ENCODE measurements around the gene CBFA2T2.
"Not testable (repeated sequence)": the region's sequence is repeated elsewhere in the genome, so short reads cannot be mapped to it uniquely, and the experiment has no call there.

CBFA2T2 gene

DNA sequence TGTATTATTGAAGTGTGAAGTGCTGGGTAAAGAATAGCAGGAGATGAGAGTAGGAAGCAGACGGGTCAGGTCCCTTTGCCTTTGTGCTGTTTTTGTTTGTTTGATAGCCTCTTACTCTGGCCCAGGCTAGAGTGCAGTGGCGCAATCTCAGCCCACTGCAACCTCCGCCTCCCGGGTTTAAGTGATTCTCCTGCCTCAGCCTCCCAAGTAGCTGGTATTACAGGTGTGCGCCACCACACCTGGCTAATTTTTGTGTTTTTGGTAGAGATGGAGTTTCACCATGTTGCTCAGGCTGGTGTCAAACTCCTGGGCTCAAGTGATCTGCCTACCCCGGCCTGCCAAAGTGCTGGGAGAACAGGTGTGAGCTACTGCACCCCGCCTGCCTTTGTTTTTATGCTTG is 18.1 kb downstream of the CBFA2T2 start:
- not testable (repeated sequence) for DNase-seq

DNA sequence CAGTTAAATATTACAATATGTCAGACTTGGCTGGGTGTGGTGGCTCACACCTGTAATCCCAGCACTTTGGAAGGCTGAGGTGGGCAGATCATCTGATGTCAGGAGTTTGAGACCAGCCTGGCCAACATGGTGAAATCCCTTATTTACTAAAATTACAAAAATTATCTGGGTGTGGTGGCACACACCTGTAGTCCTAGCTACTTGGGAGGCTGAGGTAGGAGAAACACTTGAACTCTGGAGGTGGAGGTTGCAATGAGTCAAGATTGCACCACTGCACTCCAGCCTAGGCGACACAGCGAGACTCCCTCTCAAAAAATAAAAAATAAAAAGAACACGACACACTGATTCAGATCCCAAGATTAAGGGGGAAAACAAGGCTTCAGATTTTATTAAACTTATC is 19.2 kb downstream of the CBFA2T2 start:
- not testable (repeated sequence) for DNase-seq

DNA sequence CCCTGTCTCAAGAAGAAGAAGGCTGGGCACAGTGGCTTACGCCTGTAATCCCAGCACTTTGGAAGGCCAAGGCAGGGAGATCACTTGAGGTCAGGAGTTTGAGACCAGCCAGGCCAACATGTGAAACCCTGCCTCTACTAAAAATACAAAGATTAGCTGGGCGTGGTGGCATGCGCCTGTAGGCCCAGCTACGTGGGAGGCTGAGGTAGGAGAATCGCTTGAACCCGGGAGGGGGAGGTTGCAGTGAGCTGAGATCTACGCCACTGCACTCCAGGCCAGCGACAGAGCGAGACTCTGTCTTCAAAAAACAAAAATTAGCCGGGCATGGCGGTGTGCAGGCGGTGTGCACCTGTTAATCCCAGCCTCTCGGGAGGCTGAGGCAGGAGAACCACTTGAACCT is 22.0 kb downstream of the CBFA2T2 start:
- not testable (repeated sequence) for DNase-seq

DNA sequence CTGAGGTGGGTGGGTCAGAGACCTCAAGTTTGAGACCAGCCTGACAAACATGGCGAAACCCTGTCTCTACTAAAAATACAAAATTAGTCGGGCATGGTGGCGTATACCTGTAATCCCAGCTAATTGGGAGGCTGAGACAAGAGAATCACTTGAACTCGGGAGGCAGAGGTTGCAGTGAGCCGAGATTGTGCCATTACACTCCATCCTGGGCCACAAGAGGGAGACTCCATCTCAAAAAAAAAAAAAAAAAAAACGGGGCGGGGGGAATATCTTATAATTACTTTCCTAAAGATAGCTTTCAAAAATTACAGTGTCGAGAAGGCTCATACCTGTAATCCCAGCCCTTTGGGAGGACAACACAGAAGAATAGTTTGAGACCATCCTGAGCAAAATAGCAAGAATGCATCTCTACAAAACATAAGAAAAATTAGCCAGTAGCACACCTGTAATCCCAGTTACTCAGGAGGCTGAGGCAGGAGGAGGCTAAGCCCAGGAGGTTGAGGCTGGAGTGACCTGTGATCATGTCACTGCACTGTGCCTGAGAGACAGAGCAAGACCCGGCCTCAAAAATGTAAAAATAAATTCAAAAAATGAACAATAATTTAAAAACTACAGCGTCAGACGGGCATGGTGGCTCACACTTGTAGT is 25.8 kb downstream of the CBFA2T2 start:
- DNase-seq: no peak

DNA sequence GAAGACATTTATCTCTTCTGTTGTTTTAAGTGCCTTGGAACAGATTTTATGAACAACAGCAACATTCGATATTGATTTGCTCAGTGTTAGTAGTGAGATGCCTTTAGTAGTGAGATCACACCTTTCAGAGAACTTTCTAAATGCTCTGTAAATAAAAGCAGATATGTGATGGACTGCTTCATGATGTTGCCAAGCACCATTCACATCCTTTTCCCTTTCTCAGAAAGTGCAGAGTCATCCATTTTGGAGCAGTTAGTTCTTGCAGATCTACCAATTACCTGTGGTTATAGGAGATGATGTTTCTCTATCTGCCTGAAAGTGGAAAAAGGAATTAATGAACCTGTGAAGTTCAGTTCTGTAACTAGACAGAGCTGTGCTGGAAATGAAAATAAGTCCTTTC is 27.0 kb downstream of the CBFA2T2 start:
- DNase-seq: no peak

DNA sequence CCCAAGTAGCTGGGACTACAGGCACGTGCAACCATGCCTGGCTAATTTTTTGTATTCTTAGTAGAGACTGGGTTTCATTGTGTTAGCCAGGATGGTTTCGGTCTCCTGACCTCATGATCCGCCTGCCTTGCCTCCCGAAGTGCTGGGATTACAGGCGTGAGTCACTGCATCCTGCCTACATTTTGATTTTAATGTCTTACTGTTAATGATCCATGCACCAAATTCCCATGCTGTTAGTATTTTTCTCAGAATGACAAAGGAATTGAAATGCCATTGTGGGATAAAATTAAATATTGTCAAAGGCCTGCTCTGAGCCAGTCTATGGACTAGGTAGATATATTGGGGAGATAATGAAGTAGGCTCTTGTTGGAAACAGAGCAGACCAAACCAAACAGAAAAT is 28.2 kb downstream of the CBFA2T2 start:
- DNase-seq: no peak

DNA sequence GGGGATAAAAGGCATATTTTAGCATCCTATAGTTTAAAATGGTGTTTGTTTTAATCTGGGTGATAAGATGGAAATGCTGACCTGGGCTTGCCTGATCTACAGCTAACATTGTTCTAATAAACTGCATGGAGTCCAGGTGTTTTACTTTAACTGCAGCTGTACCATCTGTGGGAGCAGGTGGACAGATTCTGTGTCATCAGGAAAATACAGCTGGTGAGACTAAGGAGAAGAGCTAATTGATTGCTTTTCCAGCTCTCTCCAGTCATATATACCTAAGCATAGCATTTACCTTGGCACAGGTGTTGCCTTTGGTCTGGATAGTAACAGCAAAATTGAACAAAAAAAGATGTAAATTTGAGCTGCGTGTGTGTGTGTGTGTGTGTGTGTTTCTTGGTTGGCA is 31.6 kb downstream of the CBFA2T2 start:
- DNase-seq: peak; percentile 71

DNA sequence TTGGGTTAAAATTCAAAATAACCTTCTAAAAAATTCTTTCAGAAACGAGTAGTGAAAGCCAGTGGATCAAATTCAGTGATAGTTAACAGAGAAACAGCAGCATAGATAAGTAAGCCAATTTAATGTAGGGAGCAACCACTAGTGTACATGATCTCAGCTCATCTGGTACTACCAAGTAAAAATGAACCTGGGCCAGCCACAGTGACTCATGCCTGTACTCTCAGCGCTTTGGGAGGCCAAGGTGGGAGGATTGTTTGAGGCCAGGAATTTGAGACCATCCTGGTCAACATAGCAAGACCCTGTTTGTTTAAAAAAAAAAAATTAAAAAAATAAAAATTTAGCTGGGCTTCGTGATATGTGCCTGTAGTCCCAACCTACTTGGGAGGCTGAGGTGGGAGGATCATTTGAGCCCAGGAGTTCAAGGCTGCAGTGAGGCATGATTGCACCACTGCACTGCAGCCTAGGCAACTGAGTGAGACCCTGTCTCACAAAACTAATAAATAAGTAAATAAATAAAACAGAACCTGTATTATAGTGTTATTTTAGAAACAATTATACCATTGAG is 32.4 kb downstream of the CBFA2T2 start:
- no peak for DNase-seq

DNA sequence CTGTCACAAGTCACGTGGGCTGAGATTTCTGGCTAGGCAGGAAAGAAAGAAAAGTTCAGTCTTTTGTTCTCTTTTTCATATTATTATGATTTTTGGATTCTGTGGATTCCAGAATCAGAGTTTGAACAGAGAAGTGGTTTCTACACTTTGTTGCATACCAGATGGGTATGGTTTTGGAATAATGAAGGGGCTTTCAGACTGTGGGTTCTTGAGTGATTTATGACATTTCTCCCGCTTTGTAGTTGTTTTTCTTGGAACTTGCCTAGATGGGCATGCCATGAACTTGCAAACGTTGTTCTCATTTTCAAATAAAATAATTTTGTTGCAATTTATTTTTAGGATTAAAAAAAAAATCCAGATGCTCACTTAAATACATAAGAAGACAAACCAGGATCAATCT is 34.4 kb downstream of the CBFA2T2 start:
- no peak for DNase-seq

DNA sequence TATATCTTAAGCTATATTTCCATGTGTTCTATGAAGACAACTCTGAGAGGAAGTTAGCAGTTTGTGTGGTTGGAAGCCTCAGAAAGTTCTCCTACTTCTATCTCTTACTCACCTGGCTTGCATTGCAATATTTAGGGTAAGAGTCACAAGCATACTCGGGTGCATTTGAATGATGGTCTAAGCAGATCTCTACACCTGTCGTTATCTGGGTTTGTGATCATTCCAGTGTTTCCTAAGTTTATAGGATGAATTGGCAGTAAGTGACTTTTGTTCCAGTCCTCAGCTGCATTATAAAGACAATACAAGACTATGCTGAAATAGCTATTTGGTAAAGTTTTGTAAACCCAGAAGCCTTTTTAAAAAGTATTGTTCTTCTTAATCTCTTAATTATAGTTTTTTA is 36.9 kb downstream of the CBFA2T2 start:
- no peak for DNase-seq

DNA sequence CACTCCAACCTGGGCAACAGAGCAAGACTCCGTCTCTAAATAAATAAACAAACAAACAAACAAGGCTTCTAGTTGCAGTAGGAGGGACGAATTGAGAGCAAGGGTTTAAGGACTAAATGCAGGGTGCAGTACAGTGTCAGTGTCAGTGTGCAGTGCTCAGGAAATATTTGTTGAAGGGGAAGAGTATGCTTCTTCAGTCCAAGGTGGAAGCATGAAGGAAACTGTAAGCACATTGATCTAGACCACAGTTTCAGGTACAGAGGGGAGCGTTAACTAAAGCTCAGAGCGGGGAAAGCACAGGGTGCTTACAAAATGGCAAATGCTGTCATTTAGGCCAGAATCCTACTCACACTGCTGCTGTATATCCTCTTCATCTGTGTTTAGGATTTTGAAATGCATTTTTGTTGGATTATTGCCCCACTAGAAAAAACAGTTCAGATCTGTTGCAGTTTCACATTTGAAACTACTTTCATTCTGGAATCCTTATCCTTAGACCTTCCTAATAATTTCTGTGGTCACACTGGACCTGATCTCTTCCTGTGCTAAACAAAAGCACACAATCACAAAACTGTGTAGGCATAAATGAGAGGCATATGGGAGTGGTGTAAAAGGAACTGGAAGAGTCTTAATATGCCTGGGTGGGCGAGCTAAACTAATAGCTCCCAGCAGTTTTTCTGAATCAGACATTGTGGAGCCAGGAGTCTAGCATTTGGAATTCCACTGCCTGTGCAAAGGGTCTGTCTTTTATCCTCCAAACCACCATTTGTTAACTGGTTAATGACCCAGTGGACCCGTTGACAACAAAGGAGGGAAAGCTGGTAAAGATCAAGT is 41.4 kb downstream of the CBFA2T2 start:
- no peak for DNase-seq

DNA sequence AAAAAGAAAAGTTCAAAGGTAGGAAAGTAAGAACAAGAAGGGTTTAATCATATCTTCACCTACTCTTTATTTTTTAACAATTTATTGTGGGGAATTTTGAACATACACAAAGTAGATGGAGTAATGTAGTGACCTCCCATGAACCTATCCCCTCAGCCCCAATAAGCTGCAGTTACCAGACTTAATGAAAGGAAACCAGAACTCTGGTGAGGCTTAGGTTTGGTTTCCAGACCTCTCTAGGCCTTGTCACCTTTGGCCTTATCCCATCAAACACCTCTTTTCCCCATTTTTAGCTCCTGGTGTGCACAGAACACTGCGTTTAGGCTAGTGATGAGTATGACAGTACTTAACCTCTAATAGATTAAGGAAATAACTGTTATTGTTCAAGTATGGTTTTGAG is 42.0 kb downstream of the CBFA2T2 start:
- no peak for DNase-seq

DNA sequence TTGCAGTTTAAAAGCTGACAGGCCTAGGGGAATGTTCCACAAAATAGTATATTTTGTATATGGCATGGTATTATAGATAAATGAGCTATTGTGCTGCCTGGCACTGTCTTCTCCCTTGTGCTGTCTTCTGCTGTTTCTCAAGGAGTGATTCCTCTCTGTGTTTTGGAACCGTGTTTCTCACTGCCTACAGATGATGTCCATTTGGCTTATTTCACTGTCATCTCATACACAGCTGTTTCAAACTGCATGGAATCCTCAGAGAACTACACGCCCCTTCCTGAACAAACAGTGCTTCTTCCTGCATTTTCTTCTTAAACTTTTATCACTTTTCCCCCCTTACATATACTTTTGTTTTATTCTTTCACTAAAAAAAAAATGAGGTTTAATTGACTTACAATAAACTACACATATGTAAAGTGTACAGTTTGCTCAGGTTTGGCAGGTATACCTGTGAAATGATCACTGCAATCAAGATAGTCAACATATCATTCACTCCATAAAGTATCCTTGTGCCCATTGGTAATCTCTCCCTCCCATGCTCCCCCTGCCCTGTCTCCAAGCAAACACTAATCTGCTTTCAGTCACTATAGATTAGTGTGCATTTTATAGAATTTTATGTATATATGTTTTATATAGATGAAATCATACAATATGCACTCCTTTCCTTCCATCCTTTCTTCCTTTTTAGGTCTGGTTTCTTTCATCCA is 43.0 kb downstream of the CBFA2T2 start:
- DNase-seq: no peak

DNA sequence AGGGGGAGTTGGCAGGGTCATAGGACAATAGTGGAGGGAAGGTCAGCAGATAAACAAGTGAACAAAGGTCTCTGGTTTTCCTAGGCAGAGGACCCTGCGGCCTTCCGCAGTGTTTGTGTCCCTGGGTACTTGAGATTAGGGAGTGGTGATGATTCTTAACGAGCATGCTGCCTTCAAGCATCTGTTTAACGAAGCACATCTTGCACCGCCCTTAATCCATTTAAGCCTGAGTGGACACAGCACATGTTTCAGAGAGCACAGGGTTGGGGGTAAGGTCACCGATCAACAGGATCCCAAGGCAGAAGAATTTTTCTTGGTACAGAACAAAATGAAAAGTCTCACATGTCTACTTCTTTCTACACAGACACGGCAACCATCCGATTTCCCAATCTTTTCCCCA is 45.8 kb downstream of the CBFA2T2 start:
- DNase-seq: not testable (repeated sequence)

DNA sequence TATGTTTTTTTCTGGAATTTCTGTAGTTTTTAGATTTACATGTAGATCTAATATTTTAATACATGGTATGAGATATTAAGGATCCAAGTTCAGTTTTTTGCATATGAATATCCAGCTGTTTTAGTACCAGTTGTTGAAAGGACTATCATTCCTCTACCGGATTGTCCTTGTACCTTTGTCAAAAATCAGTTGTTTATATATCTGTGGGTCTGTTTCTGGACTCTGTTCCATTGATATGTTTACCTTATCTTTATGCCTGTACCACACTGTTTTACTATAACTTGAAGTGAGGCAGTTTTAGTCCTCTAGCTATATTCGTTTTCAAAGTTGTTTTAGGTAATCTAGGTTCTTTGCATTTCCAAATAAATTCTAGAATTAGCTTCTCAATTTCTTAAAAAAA is 47.7 kb downstream of the CBFA2T2 start:
- DNase-seq: no peak

DNA sequence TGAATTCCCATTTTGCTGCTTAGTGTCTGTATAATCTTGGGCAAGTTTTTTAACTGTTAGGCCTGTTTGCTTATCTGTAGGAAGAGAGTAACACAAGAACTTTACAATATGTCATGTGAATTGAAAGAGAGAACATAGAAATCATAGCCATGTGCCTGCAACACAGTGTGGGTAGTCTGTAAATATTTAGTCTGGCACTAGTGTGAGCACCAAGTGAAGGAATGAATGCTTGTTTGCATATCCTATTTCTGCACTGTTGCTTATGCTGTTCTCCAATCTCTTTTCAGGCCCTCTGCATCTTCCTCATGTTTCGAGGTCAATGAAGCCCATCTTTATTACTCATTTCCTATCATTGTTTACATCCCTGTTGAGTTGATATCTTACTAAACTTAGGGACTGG is 49.2 kb downstream of the CBFA2T2 start:
- no peak for DNase-seq

DNA sequence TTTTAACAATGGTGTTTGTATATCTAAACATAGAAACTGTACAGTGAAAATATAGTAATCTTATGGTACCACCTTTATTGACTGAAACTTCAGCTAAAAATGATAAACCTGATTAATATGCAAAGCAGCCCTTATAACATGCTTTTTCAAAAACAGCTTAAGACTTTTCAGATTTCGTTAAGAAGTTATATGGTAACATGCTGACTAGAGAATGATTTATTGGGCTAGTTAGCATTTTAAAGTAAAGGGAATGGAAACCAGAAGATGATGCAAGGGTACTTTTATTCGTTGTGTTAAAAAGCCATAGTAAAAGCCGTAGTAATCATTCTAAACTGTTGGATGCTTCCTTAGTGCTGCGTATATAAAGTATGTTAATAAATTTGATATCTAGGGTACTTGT is 50.5 kb downstream of the CBFA2T2 start:
- DNase-seq: no peak

DNA sequence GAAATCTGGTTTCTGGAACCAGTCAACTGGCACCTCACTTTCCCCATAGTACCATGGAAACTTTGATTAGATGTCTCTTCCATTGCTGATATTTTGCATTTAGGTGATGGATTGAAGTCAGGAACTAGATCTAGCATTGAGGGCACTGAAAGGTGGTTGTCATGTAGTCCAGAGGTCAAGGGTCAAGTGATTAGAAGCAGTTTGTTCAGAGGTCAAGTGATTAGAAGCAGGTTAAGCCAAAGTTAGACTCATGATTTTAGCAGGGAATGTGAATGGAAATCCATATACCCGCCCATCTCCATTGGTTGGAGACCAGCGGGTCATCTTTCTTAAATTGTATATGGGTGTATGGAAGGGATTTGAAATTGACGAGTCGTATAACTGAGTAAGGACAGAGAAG is 51.2 kb downstream of the CBFA2T2 start:
- no peak for DNase-seq

DNA sequence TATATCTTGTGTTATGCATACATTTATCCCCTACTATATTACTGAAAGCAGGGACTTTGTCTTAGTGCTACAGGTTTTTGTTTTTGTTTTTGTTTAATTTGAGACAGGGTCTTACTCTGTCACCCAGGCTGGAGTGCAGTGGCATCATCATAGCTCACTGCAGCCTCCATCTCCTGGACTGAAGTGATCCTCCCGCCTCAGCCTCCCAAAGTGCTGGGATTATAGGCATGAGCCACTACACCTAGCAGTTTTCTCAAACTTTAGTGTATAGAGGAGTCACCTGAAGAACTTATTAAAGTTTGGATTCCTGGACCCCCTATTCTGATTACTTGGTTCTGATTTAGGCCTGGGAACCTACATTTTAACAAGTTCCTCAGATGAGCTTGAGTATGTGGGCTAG is 51.9 kb downstream of the CBFA2T2 start:
- DNase-seq: no peak

DNA sequence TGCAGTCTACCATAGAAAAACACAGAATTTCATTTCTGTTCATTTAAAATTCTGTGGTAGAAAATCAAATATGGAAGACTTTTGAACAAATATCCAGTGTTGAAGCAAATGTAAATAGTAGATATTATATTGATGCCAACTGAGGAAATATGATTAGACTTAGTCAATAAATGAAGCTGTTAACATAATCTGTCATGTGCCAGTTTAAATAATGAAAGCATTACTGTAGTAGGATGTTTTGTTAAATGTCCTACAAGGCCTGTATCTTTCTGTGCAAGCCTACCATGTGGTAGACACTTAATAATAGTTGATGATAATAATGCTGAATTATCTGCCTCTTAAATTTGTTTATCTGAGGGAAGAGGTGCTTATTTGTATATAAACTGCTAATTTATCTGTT is 55.9 kb downstream of the CBFA2T2 start:
- DNase-seq: no peak

DNA sequence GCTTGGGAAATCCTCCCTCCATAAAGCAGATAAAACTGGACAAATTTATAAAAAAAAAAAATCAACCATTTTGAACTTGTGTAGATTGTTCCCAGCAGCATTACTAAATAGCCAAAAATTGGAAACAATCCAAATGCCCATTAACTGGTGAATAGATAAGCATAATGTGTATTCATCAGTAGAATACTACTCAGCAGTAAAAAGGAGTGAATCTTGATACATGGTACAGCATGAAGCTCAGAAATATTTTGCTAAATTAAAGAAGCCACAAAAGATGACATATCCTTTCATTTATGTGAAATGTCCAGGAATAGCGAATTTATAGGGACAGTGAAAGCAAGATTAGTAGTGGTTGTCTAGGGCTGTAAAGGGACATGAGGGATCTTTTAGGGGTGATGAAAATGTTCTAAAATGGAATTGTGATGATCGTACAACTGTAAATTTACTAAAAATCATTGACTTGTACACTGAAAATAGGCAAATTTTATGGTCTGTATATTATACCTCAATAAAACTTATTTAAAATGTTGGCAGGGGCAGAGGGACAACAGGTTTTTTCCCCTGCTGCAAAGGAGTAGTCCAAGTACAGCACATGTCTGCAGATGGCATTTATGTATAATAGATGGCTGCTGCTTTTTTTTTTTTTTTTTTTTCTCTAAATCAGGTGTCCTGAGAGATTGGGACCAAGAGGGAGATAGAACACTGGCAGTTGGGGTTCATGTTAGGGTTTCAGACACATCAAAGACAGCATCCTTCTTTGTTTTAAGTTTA is 59.5 kb downstream of the CBFA2T2 start:
- DNase-seq: no peak

DNA sequence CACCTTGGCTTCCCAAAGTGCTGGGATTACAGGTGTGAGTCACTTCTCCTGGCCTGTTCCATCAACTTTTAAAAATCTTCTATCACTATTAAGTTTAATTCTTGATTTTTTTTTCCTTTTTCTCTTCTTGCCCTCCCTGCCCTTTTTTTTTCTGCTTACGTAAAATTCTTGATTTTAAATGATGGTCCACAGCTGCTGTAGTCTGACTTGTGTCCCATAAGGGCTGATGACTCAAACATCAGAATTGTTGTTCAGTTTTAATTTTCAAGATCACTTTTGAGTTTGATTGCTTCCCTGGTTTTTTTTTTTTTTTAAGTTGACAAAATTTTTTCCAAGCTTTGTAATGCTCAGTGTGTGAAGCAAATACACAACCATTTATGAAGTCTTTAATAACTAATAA is 61.9 kb downstream of the CBFA2T2 start:
- DNase-seq: no peak

DNA sequence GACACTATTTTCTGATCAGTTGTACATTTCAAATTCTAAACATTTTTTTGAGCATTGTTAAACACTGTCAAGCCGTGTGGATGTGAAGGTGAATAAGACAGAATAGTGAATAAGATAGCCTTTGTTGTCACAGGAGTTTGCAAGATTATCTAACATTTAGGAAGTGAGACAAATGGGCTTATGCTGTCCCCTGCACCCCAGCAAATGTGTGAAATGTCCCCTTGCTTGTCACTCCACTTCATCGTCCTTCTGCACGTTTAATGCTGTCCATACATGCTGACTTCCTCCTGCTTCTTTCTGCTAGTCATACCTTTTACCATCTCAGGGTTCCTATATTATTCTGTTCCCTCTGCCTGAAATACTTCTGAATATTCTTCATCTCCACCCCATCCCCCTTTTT is 62.6 kb downstream of the CBFA2T2 start:
- no peak for DNase-seq

Data from DMS 273 treated with DMSO at 0.1 percent for 48 hours (cell line).